Neural progenitor cell (in vitro differentiated cells): Measurements from ENCODE around the gene C2CD3. TPM values are rescaled to one million over a fixed set of nuclear protein-coding genes. Genes with fewer than 3 reads are reported as not detected.

ENCODE experiments used
- DNase-seq: peaks from one replicate; pipeline ENCODE4 v3.0.0-alpha.2; 2016; ENCODE audit warnings: low spot score
- H2AFZ ChIP-seq: fragments of 200-600 bp; sonication (generic); replicated peaks from 2 replicates; pipeline ENCODE4 v1.6.1; 2016; ENCODE audit warnings: antibody characterized with exemption
- H3F3A ChIP-seq: fragments of 200-600 bp; sonication (generic); 2 replicates; pipeline ENCODE4 v1.6.1; 2016; ENCODE audit warnings: antibody characterized with exemption, low read depth
- H3K27ac ChIP-seq: fragments of 200-600 bp; sonication (generic); 2 replicates; pipeline ENCODE4 v1.5.1; 2016; ENCODE audit warnings: mild to moderate bottlenecking
- H3K27me3 ChIP-seq: fragments of 200-600 bp; sonication (generic); 2 replicates; pipeline ENCODE4 v1.6.1; 2016; ENCODE audit warnings: mild to moderate bottlenecking, moderate library complexity
- H3K36me3 ChIP-seq: fragments of 200-600 bp; sonication (generic); 2 replicates; pipeline ENCODE4 v1.5.1; 2016
- H3K4me1 ChIP-seq: fragments of 200-600 bp; sonication (generic); 2 replicates; pipeline ENCODE4 v1.6.1; 2016; ENCODE audit warnings: mixed run types
- H3K4me2 ChIP-seq: fragments of 200-600 bp; sonication (generic); 2 replicates; pipeline ENCODE4 v1.6.1; 2016
- H3K4me3 ChIP-seq: fragments of 200-600 bp; sonication (generic); 2 replicates; pipeline ENCODE4 v1.5.1; 2016
- H3K79me2 ChIP-seq: fragments of 200-600 bp; sonication (generic); 2 replicates; pipeline ENCODE4 v1.6.1; 2016; ENCODE audit warnings: low read depth
- H3K9ac ChIP-seq: fragments of 200-600 bp; sonication (generic); 2 replicates; pipeline ENCODE4 v1.6.1; 2016
- H3K9me3 ChIP-seq: fragments of 200-600 bp; sonication (generic); 2 replicates; pipeline ENCODE4 v1.5.1; 2016; ENCODE audit warnings: low read depth
- H4K20me1 ChIP-seq: fragments of 200-600 bp; sonication (generic); 2 replicates; pipeline ENCODE4 v1.6.1; 2016; ENCODE audit warnings: low read depth
- H3K27ac Mint-ChIP-seq: 3 replicates; pipeline ENCODE4 v1.8.0; 2021; ENCODE audit warnings: mixed read lengths
- H3K27me3 Mint-ChIP-seq: 2 replicates; pipeline ENCODE4 v1.8.0; 2022; ENCODE audit warnings: low read depth, mild to moderate bottlenecking, inconsistent platforms, moderate library complexity, mixed read lengths; ENCODE audit not compliant: insufficient read depth
- H3K36me3 Mint-ChIP-seq: 3 replicates; pipeline ENCODE4 v1.8.0; 2021; ENCODE audit warnings: mixed read lengths
- H3K4me1 Mint-ChIP-seq: 3 replicates; pipeline ENCODE4 v1.8.0; 2021; ENCODE audit warnings: mixed read lengths
- H3K4me3 Mint-ChIP-seq: 3 replicates; pipeline ENCODE4 v1.8.0; 2021; ENCODE audit warnings: mild to moderate bottlenecking, moderate library complexity, mixed read lengths
- H3K9me3 Mint-ChIP-seq: 3 replicates; pipeline ENCODE4 v1.8.0; 2020; ENCODE audit warnings: mixed read lengths
- EZH2 ChIP-seq: fragments of 200-600 bp; sonication (generic); IDR thresholded peaks from 2 replicates; pipeline ENCODE4 v1.6.1; 2017; ENCODE audit warnings: antibody characterized with exemption, mild to moderate bottlenecking, moderate library complexity
- EZH2phosphoT487 ChIP-seq: fragments of 200-600 bp; sonication (generic); IDR thresholded peaks from 2 replicates; pipeline ENCODE4 v1.6.1; 2017; ENCODE audit warnings: antibody characterized with exemption
- total RNA-seq: library from RNA; depleted of rRNA; stranded (reverse); fragments of >200 nt; gene quantifications from 2 replicates; pipeline ENCODE4 v1.2.3, GENCODE V29; 2015; ENCODE audit warnings: low replicate concordance
- TF ChIP-seq, protein P1 (sequence below): fragments of 200-600 bp; sonication (generic); IDR thresholded peaks from 2 replicates; pipeline ENCODE4 v1.5.1; 2017; ENCODE audit warnings: antibody characterized with exemption, mild to moderate bottlenecking

Gene C2CD3
- total RNA-seq, 1 donor from 2014 or later, result 19.6 TPM

DNA sequence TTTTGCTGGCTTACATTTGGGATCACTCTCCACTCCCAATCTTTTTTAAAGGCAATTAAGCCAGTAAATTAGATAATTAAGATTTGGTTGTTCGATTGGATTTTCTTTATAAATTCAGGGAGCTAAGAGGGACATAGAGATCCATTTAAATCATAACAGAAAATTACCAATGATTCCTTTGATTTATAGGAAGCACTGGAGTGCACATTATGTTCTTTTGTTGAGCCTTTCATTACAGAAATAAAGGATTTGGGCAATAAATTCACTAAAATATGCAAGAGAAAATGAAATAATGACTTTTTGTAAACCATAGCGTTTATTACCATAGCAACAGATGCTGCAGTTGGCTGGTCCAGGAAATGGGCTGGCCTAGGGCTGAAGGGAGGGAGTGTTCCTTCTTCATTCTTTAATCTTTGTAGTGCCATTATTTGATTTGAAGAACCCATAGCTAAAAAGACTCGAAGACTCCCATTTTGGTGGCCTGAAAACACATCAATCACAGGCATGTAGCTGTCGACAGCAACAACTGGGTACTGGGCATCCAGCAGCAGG lies 73.0 kb downstream of the C2CD3 start:
- no peaks in the 10 kb centered on the region for H3K4me1 Mint-ChIP-seq
- H2AFZ ChIP-seq, result no peak overlapping the region
- no peaks in the 10 kb centered on the region for H3K79me2 ChIP-seq
- no peaks in the 10 kb centered on the region for H3K9me3 Mint-ChIP-seq
- peaks cover 21% of the 10 kb centered on the region for H3K36me3 Mint-ChIP-seq
- H3K4me3 Mint-ChIP-seq, result no peak overlapping the region
- peaks cover 8% of the 10 kb centered on the region for H3K36me3 ChIP-seq
- no peak overlapping the region for H3K9ac ChIP-seq
- no peak overlapping the region for H3K4me2 ChIP-seq
- no peaks in the 10 kb centered on the region for H3F3A ChIP-seq
- no peak overlapping the region for H3K27ac ChIP-seq
- no peaks in the 10 kb centered on the region for H3K27me3 ChIP-seq
- no peaks in the 10 kb centered on the region for H3K27me3 Mint-ChIP-seq
- no peak overlapping the region for H3K4me3 ChIP-seq
- no peak overlapping the region for H3K27ac Mint-ChIP-seq
- no peaks in the 10 kb centered on the region for H3K9me3 ChIP-seq
- no peaks in the 10 kb centered on the region for H3K4me1 ChIP-seq
- no peak for DNase-seq
- no peaks in the 10 kb centered on the region for H4K20me1 ChIP-seq
- TF ChIP-seq, protein P1, sequence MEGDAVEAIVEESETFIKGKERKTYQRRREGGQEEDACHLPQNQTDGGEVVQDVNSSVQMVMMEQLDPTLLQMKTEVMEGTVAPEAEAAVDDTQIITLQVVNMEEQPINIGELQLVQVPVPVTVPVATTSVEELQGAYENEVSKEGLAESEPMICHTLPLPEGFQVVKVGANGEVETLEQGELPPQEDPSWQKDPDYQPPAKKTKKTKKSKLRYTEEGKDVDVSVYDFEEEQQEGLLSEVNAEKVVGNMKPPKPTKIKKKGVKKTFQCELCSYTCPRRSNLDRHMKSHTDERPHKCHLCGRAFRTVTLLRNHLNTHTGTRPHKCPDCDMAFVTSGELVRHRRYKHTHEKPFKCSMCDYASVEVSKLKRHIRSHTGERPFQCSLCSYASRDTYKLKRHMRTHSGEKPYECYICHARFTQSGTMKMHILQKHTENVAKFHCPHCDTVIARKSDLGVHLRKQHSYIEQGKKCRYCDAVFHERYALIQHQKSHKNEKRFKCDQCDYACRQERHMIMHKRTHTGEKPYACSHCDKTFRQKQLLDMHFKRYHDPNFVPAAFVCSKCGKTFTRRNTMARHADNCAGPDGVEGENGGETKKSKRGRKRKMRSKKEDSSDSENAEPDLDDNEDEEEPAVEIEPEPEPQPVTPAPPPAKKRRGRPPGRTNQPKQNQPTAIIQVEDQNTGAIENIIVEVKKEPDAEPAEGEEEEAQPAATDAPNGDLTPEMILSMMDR, result no peak
- TF ChIP-seq EZH2phosphoT487 (no peak), EZH2 (no peak)

GRCh38 chr11:74094393-74094792 lies 76.4 kb downstream of the C2CD3 start:
- Histone ChIP-seq H4K20me1 (no peaks in the 10 kb centered on the region), H3K36me3 (no peaks in the 10 kb centered on the region), H3F3A (no peaks in the 10 kb centered on the region), H3K27me3 (no peaks in the 10 kb centered on the region), H3K4me1 (no peaks in the 10 kb centered on the region), H3K4me3 (no peak overlapping the region), H3K27ac (no peak overlapping the region), H3K9me3 (no peaks in the 10 kb centered on the region), H3K4me2 (no peak overlapping the region), H3K79me2 (no peaks in the 10 kb centered on the region), H3K9ac (no peak overlapping the region), H2AFZ (no peak overlapping the region)
- Mint-ChIP-seq H3K4me1 (no peaks in the 10 kb centered on the region), H3K36me3 (peaks cover 19% of the 10 kb centered on the region), H3K27me3 (no peaks in the 10 kb centered on the region), H3K4me3 (no peak overlapping the region), H3K27ac (no peak overlapping the region), H3K9me3 (no peaks in the 10 kb centered on the region)
- no peak for DNase-seq
- TF ChIP-seq EZH2 (no peak), EZH2phosphoT487 (no peak)
- TF ChIP-seq, protein P1, result no peak

- no peaks in the 10 kb centered on the region for H3K4me1 Mint-ChIP-seq
These were observed 78.4 kb downstream of the C2CD3 start for GRCh38 chr11:74092425-74092824.

GRCh38 chr11:74091549-74091948 lies 79.3 kb downstream of the C2CD3 start:
- TF ChIP-seq EZH2phosphoT487, result no peak
- Histone ChIP-seq H3K27me3 (no peaks in the 10 kb centered on the region), H3K27ac (no peak overlapping the region), H3K9me3 (no peaks in the 10 kb centered on the region), H2AFZ (no peak overlapping the region), H3K36me3 (peaks cover 3% of the 10 kb centered on the region), H3K4me1 (no peaks in the 10 kb centered on the region), H4K20me1 (no peaks in the 10 kb centered on the region), H3K4me2 (no peak overlapping the region), H3K4me3 (no peak overlapping the region), H3F3A (no peaks in the 10 kb centered on the region), H3K9ac (no peak overlapping the region), H3K79me2 (no peaks in the 10 kb centered on the region)
- DNase-seq, result no peak
- no peak overlapping the region for H3K4me3 Mint-ChIP-seq
- H3K27me3 Mint-ChIP-seq, result no peaks in the 10 kb centered on the region
- no peak overlapping the region for H3K27ac Mint-ChIP-seq
- peaks cover 15% of the 10 kb centered on the region for H3K36me3 Mint-ChIP-seq
- no peaks in the 10 kb centered on the region for H3K9me3 Mint-ChIP-seq
- H3K4me1 Mint-ChIP-seq, result no peaks in the 10 kb centered on the region

More at GRCh38 chr11:74092425-74092824, 78.4 kb downstream of the C2CD3 start:
- no peaks in the 10 kb centered on the region for H3K27me3 ChIP-seq
- Mint-ChIP-seq H3K27me3 (no peaks in the 10 kb centered on the region), H3K9me3 (no peaks in the 10 kb centered on the region), H3K4me3 (no peak overlapping the region), H3K36me3 (peaks cover 18% of the 10 kb centered on the region), H3K27ac (no peak overlapping the region)
- H3K4me2 ChIP-seq, result no peak overlapping the region
- no peaks in the 10 kb centered on the region for H3F3A ChIP-seq
- H3K36me3 ChIP-seq, result no peaks in the 10 kb centered on the region
- H3K4me1 ChIP-seq, result no peaks in the 10 kb centered on the region
- no peak overlapping the region for H3K27ac ChIP-seq
- no peaks in the 10 kb centered on the region for H3K9me3 ChIP-seq
- H4K20me1 ChIP-seq, result no peaks in the 10 kb centered on the region
- no peak for TF ChIP-seq EZH2phosphoT487
- DNase-seq, result no peak
- no peak overlapping the region for H3K9ac ChIP-seq
- no peak overlapping the region for H2AFZ ChIP-seq
- H3K79me2 ChIP-seq, result no peaks in the 10 kb centered on the region
- H3K4me3 ChIP-seq, result no peak overlapping the region
